H1 (cell line): ENCODE measurements around the gene MMP20. TPM values are rescaled to one million over a fixed set of nuclear protein-coding genes. Genes with fewer than 3 reads are reported as not detected.

Experiments used
- CTCF ChIA-PET: fragments of 300-600 bp; sonication (Branson Sonifier 250); formaldehyde crosslinking; loops from one replicate; lab custom pipeline; 2021; ENCODE audit not compliant: partially characterized antibody; lab: Charles Lee
- POLR2A ChIA-PET: fragments of 300-600 bp; sonication (Branson Sonifier 250); formaldehyde crosslinking; loops from one replicate; lab custom pipeline; 2021; ENCODE audit warnings: inconsistent platforms; ENCODE audit not compliant: partially characterized antibody; lab: Charles Lee
- DNase-seq, 2 experiments: peaks; one replicate each; pipeline versions ENCODE4 v3.0.0 to v3.0.0-alpha.2; 2010 to 2022; ENCODE audit warnings: low spot score in 2 of 2, low read depth in 1 of 2, mixed read lengths in 1 of 2
- FAIRE-seq: peaks from 2 replicates; lab custom pipeline; 2011; peaks lifted over from hg19 to GRCh38; lab: Jason Lieb, UNC
- H2AFZ ChIP-seq: 2 replicates; pipeline ENCODE4 v1.8.1; 2012; ENCODE audit warnings: low read length, inconsistent platforms
- H2AK5ac ChIP-seq: 2 replicates; pipeline ENCODE4 v1.6.1; 2013; ENCODE audit warnings: low read depth, low read length
- H2BK120ac ChIP-seq: replicated peaks from 2 replicates; pipeline ENCODE3; 2013; ENCODE audit warnings: low read depth, low read length, inconsistent platforms
- H2BK12ac ChIP-seq: 2 replicates; pipeline ENCODE4 v1.6.1; 2013; ENCODE audit warnings: low read depth, low read length
- H2BK15ac ChIP-seq: 2 replicates; pipeline ENCODE4 v1.6.1; 2013; ENCODE audit warnings: low read length
- H2BK20ac ChIP-seq: 2 replicates; pipeline ENCODE4 v1.6.1; 2013; ENCODE audit warnings: low read length
- H2BK5ac ChIP-seq: 2 replicates; pipeline ENCODE4 v1.6.1; 2013; ENCODE audit warnings: low read depth, low read length
- H3K14ac ChIP-seq: 2 replicates; pipeline ENCODE4 v1.6.1; 2013; ENCODE audit warnings: inconsistent platforms; ENCODE audit not compliant: insufficient read length
- H3K18ac ChIP-seq: 2 replicates; pipeline ENCODE4 v1.6.1; 2013; ENCODE audit warnings: low read length; ENCODE audit errors: extremely low read depth
- H3K23ac ChIP-seq: 2 replicates; pipeline ENCODE4 v1.6.1; 2013; ENCODE audit warnings: inconsistent platforms; ENCODE audit not compliant: insufficient read length
- H3K23me2 ChIP-seq: 2 replicates; pipeline ENCODE4 v1.6.1; 2013; ENCODE audit warnings: low read depth, low read length
- H3K27ac ChIP-seq: 2 replicates; pipeline ENCODE4 v1.6.1; 2011; ENCODE audit warnings: low read depth, low read length, inconsistent platforms
- H3K27me3 ChIP-seq, 4 experiments: replicated peaks in 1 of 4; 1 replicate in 1 of 4; 2 replicates in 3 of 4; pipeline versions ENCODE4 v1.6.1 to v1.8.1; 2011 to 2013; ENCODE audit warnings: low read length in 3 of 4, mild to moderate bottlenecking in 3 of 4, inconsistent platforms in 2 of 4, mixed read lengths in 2 of 4, moderate library complexity in 1 of 4; ENCODE audit not compliant: control insufficient read depth in 3 of 4, insufficient read depth in 3 of 4; ENCODE audit errors: extremely low read depth in 1 of 4
- H3K36me3 ChIP-seq, 4 experiments: 2 replicates each; pipeline versions ENCODE4 v1.6.1 to v1.8.1; 2011 to 2013; ENCODE audit warnings: mild to moderate bottlenecking in 4 of 4, low read length in 3 of 4, moderate library complexity in 2 of 4, control low read depth in 1 of 4, inconsistent platforms in 1 of 4; ENCODE audit not compliant: insufficient read depth in 4 of 4, control insufficient read depth in 2 of 4
- H3K4ac ChIP-seq: replicated peaks from 2 replicates; pipeline ENCODE3; 2013; ENCODE audit warnings: low read length, low read depth, mixed read lengths, inconsistent platforms; ENCODE audit not compliant: insufficient read length
- H3K4me1 ChIP-seq, 4 experiments: replicated peaks in 1 of 4; 1 replicate in 1 of 4; 2 replicates in 3 of 4; pipeline versions ENCODE4 v1.6.1 to v1.8.1; 2011 to 2013; ENCODE audit warnings: low read length in 3 of 4, inconsistent platforms in 2 of 4, mixed read lengths in 1 of 4; ENCODE audit not compliant: insufficient read depth in 4 of 4, control insufficient read depth in 3 of 4
- H3K4me2 ChIP-seq, 2 experiments: 2 replicates each; pipeline versions ENCODE4 v1.6.1 to v1.8.1; 2011 to 2013; ENCODE audit warnings: low read depth in 2 of 2, low read length in 2 of 2, control low read depth in 1 of 2, inconsistent platforms in 1 of 2, mild to moderate bottlenecking in 1 of 2; ENCODE audit not compliant: insufficient read depth in 1 of 2
- H3K4me3 ChIP-seq, 4 experiments: fragments of 200-600, 300-600 bp in 1 of 4; sonication (generic), shearing (Covaris generic), sonication (Bioruptor Twin) in 1 of 4; 2 replicates each; pipeline versions ENCODE4 v1.5.1 to v1.8.1; 2011 to 2016; ENCODE audit warnings: low read length in 4 of 4, low read depth in 3 of 4, control low read depth in 2 of 4, inconsistent platforms in 2 of 4, mild to moderate bottlenecking in 2 of 4, mixed read lengths in 1 of 4, moderate library complexity in 1 of 4; ENCODE audit not compliant: insufficient read depth in 2 of 4; ENCODE audit errors: extremely low read depth in 1 of 4
- H3K56ac ChIP-seq: replicated peaks from 2 replicates; pipeline ENCODE3; 2013; ENCODE audit warnings: low read depth, mild to moderate bottlenecking, mixed read lengths, low read length, inconsistent platforms; ENCODE audit not compliant: insufficient read length
- H3K79me1 ChIP-seq: 2 replicates; pipeline ENCODE4 v1.6.1; 2013; ENCODE audit warnings: low read depth, low read length, control low read depth
- H3K79me2 ChIP-seq, 2 experiments: 2 replicates each; pipeline versions ENCODE4 v1.6.1 to v1.8.1; 2012 to 2013; ENCODE audit warnings: low read length in 2 of 2, mild to moderate bottlenecking in 2 of 2, inconsistent platforms in 1 of 2; ENCODE audit not compliant: insufficient read depth in 2 of 2, control insufficient read depth in 1 of 2
- H3K9ac ChIP-seq, 4 experiments: replicated peaks in 1 of 4; 1 replicate in 1 of 4; 2 replicates in 3 of 4; pipeline versions ENCODE4 v1.6.1 to v1.8.1; 2011 to 2013; ENCODE audit warnings: low read depth in 3 of 4, low read length in 3 of 4, control low read depth in 2 of 4, mild to moderate bottlenecking in 2 of 4, moderate library complexity in 2 of 4, inconsistent platforms in 1 of 4; ENCODE audit errors: extremely low read depth in 1 of 4
- H3K9me3 ChIP-seq, 2 experiments: 2 replicates each; pipeline versions ENCODE4 v1.6.1 to v1.8.1; 2012 to 2013; ENCODE audit warnings: mild to moderate bottlenecking in 2 of 2, moderate library complexity in 2 of 2, control low read depth in 1 of 2, inconsistent platforms in 1 of 2, low read depth in 1 of 2, low read length in 1 of 2, mixed read lengths in 1 of 2; ENCODE audit not compliant: insufficient read depth in 2 of 2
- H4K20me1 ChIP-seq, 2 experiments: replicated peaks in 1 of 2; 2 replicates each; pipeline versions ENCODE3 to v1.8.1; 2011 to 2013; ENCODE audit warnings: inconsistent platforms in 2 of 2, low read length in 2 of 2, mild to moderate bottlenecking in 1 of 2; ENCODE audit not compliant: insufficient read depth in 2 of 2, control insufficient read depth in 1 of 2
- H4K5ac ChIP-seq: 2 replicates; pipeline ENCODE4 v1.6.1; 2013; ENCODE audit warnings: low read length, low read depth, mixed read lengths, inconsistent platforms; ENCODE audit not compliant: insufficient read length
- H4K8ac ChIP-seq: 2 replicates; pipeline ENCODE4 v1.8.0; 2013; ENCODE audit warnings: mild to moderate bottlenecking, moderate library complexity, low read length, inconsistent platforms; ENCODE audit not compliant: insufficient read depth; ENCODE audit errors: extremely low read depth
- H4K91ac ChIP-seq: replicated peaks from 2 replicates; pipeline ENCODE3; 2013; ENCODE audit warnings: low read length, mixed read lengths, inconsistent platforms; ENCODE audit not compliant: insufficient read length
- CEBPB ChIP-seq: IDR thresholded peaks from 2 replicates; pipeline ENCODE4 v1.6.1; 2012; ENCODE audit warnings: low read depth, low read length
- CTBP2 ChIP-seq: IDR thresholded peaks from 2 replicates; pipeline ENCODE4 v1.7.0; 2011; ENCODE audit warnings: borderline replicate concordance, mild to moderate bottlenecking, moderate library complexity, mixed read lengths, low read length; ENCODE audit not compliant: insufficient read depth, insufficient read length
- JUND ChIP-seq: IDR thresholded peaks from 2 replicates; pipeline ENCODE4 v1.6.1; 2011; ENCODE audit warnings: mild to moderate bottlenecking, improper control_type of control experiment, low read length
- MAFK ChIP-seq: IDR thresholded peaks from 2 replicates; pipeline ENCODE4 v1.6.1; 2012; ENCODE audit warnings: low read depth, mild to moderate bottlenecking, improper control_type of control experiment, low read length
- POU5F1 ChIP-seq: IDR thresholded peaks from 2 replicates; pipeline ENCODE4 v1.6.1; 2011; ENCODE audit warnings: low read depth, mild to moderate bottlenecking, low read length, moderate library complexity
- RXRA ChIP-seq: IDR thresholded peaks from 2 replicates; pipeline ENCODE4 v1.6.1; 2011; ENCODE audit warnings: low read depth, mild to moderate bottlenecking, low read length, moderate library complexity; ENCODE audit not compliant: insufficient read depth
- SAP30 ChIP-seq: fragments of 300-600 bp; sonication (generic); IDR thresholded peaks from 2 replicates; pipeline ENCODE4 v1.7.1; 2012; ENCODE audit warnings: low read length, moderate library complexity, mild to moderate bottlenecking, inconsistent platforms; ENCODE audit not compliant: insufficient read depth, insufficient replicate concordance
- TEAD4 ChIP-seq: IDR thresholded peaks from 2 replicates; pipeline ENCODE4 v1.6.1; 2012; ENCODE audit warnings: low read depth, low read length, inconsistent platforms, mixed read lengths
- USF2 ChIP-seq: IDR thresholded peaks from 2 replicates; pipeline ENCODE4 v1.6.1; 2011; ENCODE audit warnings: low read length, improper control_type of control experiment
- ZNF274 ChIP-seq: IDR thresholded peaks from 2 replicates; pipeline ENCODE4 v1.7.0; 2012; ENCODE audit warnings: low read length, borderline replicate concordance; ENCODE audit errors: extremely low read depth
- WGBS, 2 experiments: shearing (Covaris generic) in 1 of 2; methylation state at CpG; one replicate each; pipeline versions ENCODE4 v1.1.6 to v1.1.7; 2013 to 2015; ENCODE audit warnings: low lambda C conversion rate in 2 of 2, mixed read lengths in 2 of 2, inconsistent platforms in 1 of 2, low coverage in 1 of 2, missing lambda C conversion rate in 1 of 2; ENCODE audit not compliant: insufficient replicate concordance in 2 of 2, insufficient coverage in 1 of 2, insufficient read length in 1 of 2; ENCODE audit errors: extremely low coverage in 1 of 2, missing lambda C conversion rate in 1 of 2; 5-methylcytosine and 5-hydroxymethylcytosine counted together
- polyA plus RNA-seq, 7 experiments: library from polyadenylated mRNA; depleted of rRNA in 3 of 7; stranded (reverse) in 5 of 7; unstranded in 2 of 7; fragments of >200 nt in 5 of 7; fragments of 200-250 nt in 2 of 7; gene quantifications; 1 replicate in 5 of 7; 2 replicates in 1 of 7; 4 replicates in 1 of 7; pipeline versions ENCODE4 v1.2.1 to v1.2.3, GENCODE V29; 2011 to 2013; ENCODE audit warnings: missing spikeins in 2 of 7, mixed read lengths in 2 of 7
- total RNA-seq: library from RNA; stranded (reverse); fragmentation: NEBNext Ultra II Directional; extraction: Animal tissue kit (Norgen Biotek cat#: 25700); gene quantifications from 2 replicates; pipeline ENCODE4 v1.2.1, GENCODE V29; 2021
- TF ChIP-seq, protein P1 (sequence below): IDR thresholded peaks from 2 replicates; pipeline ENCODE4 v1.6.1; 2011; ENCODE audit warnings: low read depth, mild to moderate bottlenecking, low read length; ENCODE audit not compliant: insufficient read depth
- TF ChIP-seq, protein P2 (sequence below): IDR thresholded peaks from 2 replicates; pipeline ENCODE4 v1.6.1; 2012; ENCODE audit warnings: inconsistent platforms

The MMP20 gene
- total and polyA plus RNA-seq, 2 of the 8 experiments (the other 6 are each of a cell fraction or from before 2014, with no cell fraction given), result not detected

- no peak overlapping the region for H3K27ac ChIP-seq
- no peak overlapping the region for H3K4me3 ChIP-seq
- H3K4me2 ChIP-seq, result no peak overlapping the region
- H3K23ac ChIP-seq, result no peak overlapping the region
- no peak overlapping the region for H3K4ac ChIP-seq
- H3K14ac ChIP-seq, result no peak overlapping the region
- CTCF ChIA-PET, result interaction anchor here (0.8 to 1.1 kb wide), 2 partner anchors 9 to 185 kb away, joined by 4 to 6 read pairs; no protein-coding TSS in a partner anchor
- no peak overlapping the region for H3K9ac ChIP-seq
- H2BK5ac ChIP-seq, result no peak overlapping the region
- H3K79me1 ChIP-seq, result no peaks in the 10 kb centered on the region
- TF ChIP-seq JUND, result no peak
- no peak for TF ChIP-seq SAP30
- no peak for TF ChIP-seq CEBPB
- no peak for TF ChIP-seq ZNF274
- no peak for TF ChIP-seq RXRA
- no peak for TF ChIP-seq MAFK
- no peak for TF ChIP-seq TEAD4
- TF ChIP-seq POU5F1, result no peak
- TF ChIP-seq CTBP2, result no peak
- TF ChIP-seq, protein P1, sequence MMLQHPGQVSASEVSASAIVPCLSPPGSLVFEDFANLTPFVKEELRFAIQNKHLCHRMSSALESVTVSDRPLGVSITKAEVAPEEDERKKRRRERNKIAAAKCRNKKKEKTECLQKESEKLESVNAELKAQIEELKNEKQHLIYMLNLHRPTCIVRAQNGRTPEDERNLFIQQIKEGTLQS, result no peak
- TF ChIP-seq, protein P2, sequence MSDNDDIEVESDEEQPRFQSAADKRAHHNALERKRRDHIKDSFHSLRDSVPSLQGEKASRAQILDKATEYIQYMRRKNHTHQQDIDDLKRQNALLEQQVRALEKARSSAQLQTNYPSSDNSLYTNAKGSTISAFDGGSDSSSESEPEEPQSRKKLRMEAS, result no peak
- TF ChIP-seq USF2, result no peak
- TF ChIP-seq, all 59 proteins: peak for 0
- Histone ChIP-seq H2BK15ac (no peak overlapping the region), H3K27me3 (peaks cover 0 to 1% (median 0%) of the 10 kb centered on the region in 4 experiments; a peak in 1 of 7 replicates), H3K36me3 (no peaks in the 10 kb centered on the region), H3K4me1 (no peaks in the 10 kb centered on the region; a peak in 2 of 7 replicates), H2BK120ac (no peak overlapping the region), H4K20me1 (peaks cover 0 to 1% of the 10 kb centered on the region in 2 experiments), H2BK12ac (no peak overlapping the region), H4K5ac (no peak overlapping the region), H3K79me2 (no peaks in the 10 kb centered on the region), H2AK5ac (no peak overlapping the region), H3K9me3 (no peaks in the 10 kb centered on the region), H3K18ac (no peak overlapping the region), H4K91ac (no peak overlapping the region), H4K8ac (no peak overlapping the region), H3K56ac (no peak overlapping the region), H3K23me2 (no peaks in the 10 kb centered on the region), H2BK20ac (no peak overlapping the region), H2AFZ (no peak overlapping the region)
- FAIRE-seq, result no peak
- 69% methylated on average over 2 of the region's 2 CpGs; no CpG with 5 or more reads in 1 of the 2 experiments for WGBS, 2 experiments
- no peak for DNase-seq
- POLR2A ChIA-PET, result no interaction called here
Observed at GRCh38 chr11:102527684-102528083, 97.4 kb downstream of the MMP20 start.
